ENCODE results near the gene PLPP4.

GRCh38 chr10:120473593-120473992 is 16.6 kb downstream of the PLPP4 start:
- TF ChIP-seq, protein P1, sequence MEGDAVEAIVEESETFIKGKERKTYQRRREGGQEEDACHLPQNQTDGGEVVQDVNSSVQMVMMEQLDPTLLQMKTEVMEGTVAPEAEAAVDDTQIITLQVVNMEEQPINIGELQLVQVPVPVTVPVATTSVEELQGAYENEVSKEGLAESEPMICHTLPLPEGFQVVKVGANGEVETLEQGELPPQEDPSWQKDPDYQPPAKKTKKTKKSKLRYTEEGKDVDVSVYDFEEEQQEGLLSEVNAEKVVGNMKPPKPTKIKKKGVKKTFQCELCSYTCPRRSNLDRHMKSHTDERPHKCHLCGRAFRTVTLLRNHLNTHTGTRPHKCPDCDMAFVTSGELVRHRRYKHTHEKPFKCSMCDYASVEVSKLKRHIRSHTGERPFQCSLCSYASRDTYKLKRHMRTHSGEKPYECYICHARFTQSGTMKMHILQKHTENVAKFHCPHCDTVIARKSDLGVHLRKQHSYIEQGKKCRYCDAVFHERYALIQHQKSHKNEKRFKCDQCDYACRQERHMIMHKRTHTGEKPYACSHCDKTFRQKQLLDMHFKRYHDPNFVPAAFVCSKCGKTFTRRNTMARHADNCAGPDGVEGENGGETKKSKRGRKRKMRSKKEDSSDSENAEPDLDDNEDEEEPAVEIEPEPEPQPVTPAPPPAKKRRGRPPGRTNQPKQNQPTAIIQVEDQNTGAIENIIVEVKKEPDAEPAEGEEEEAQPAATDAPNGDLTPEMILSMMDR (IDR thresholded peaks at IDR 0.05): no peak
- no peak for TF ChIP-seq ZFX (IDR thresholded peaks at IDR 0.05; ENCODE audit: borderline replicate concordance)
